A673 (cell line): ENCODE data around the gene RPS26.

ENCODE experiments used
- CTCF ChIP-seq: fragments of 300-800, 200-600 bp; sonication (generic); conservative IDR thresholded peaks from 2 replicates; pipeline ENCODE4 v1.5.1; 2017; ENCODE audit warnings: low read depth, mild to moderate bottlenecking, antibody characterized with exemption, low read length, moderate library complexity, mixed read lengths
- EZH2 ChIP-seq: fragments of 200-600 bp; sonication (generic); IDR thresholded peaks from 2 replicates; pipeline ENCODE4 v1.6.1; 2017; ENCODE audit warnings: borderline replicate concordance, low read depth, mild to moderate bottlenecking, mixed read lengths, antibody characterized with exemption, low read length; ENCODE audit not compliant: poor library complexity, severe bottlenecking

GRCh38 chr12:56011509-56012090 lies 30.1 kb upstream of the RPS26 start:
- TF ChIP-seq CTCF (no peak), EZH2 (no peak)
